ENCODE measurements around the gene PPP6R2. TPM values are rescaled to one million over a fixed set of nuclear protein-coding genes. Genes with fewer than 3 reads are reported as not detected.
A peak's percentile ranks its signal among the peaks of the same experiment; 100 is the strongest.
"Not testable (repeated sequence)": the region's sequence is repeated elsewhere in the genome, so short reads cannot be mapped to it uniquely, and the experiment has no call there.

PPP6R2 gene
- total and polyA plus RNA-seq, 7 donors: 15.0 to 64.5 (median 40.7) TPM

DNA sequence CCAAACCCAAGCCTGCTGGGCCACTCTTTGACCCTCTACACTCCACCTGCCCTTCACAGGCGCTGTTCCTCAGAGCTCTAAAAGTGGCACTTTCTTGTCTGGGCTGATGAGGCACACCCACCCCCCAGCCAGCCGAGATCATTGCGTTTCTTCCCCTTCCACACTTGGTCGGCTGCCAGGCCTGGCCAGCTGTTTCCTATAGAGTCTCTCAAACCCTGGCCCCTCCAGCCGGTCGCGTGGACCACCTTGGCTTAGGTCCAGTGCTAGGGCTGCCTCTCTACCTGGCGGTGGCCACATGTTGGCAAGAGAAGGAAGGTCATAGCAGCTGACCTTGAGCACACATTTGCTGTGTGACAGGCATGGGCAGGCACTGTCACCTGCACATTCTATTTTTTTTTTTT, 60.6 kb downstream of the PPP6R2 start:
- peak overlapping the region in 1 of 4 donors; percentile 8 for H3K27ac ChIP-seq
- peaks cover 0 to 35% (median 9%) of the 10 kb centered on the region in 4 donors for H3K36me3 ChIP-seq
- H3K27me3 ChIP-seq: no peaks in the 10 kb centered on the region
- intact Hi-C loops (cut with DNase I): no loop called here
- no peaks in the 10 kb centered on the region for H3K9me3 ChIP-seq
- TF ChIP-seq POLR2AphosphoS5 (IDR thresholded peaks at IDR 0.05): no peak
- no peak for TF ChIP-seq POLR2A (IDR thresholded peaks at IDR 0.05)
- no peak for TF ChIP-seq EP300 (IDR thresholded peaks at IDR 0.05)
- TF ChIP-seq, protein P1, sequence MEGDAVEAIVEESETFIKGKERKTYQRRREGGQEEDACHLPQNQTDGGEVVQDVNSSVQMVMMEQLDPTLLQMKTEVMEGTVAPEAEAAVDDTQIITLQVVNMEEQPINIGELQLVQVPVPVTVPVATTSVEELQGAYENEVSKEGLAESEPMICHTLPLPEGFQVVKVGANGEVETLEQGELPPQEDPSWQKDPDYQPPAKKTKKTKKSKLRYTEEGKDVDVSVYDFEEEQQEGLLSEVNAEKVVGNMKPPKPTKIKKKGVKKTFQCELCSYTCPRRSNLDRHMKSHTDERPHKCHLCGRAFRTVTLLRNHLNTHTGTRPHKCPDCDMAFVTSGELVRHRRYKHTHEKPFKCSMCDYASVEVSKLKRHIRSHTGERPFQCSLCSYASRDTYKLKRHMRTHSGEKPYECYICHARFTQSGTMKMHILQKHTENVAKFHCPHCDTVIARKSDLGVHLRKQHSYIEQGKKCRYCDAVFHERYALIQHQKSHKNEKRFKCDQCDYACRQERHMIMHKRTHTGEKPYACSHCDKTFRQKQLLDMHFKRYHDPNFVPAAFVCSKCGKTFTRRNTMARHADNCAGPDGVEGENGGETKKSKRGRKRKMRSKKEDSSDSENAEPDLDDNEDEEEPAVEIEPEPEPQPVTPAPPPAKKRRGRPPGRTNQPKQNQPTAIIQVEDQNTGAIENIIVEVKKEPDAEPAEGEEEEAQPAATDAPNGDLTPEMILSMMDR (IDR thresholded peaks at IDR 0.05): no peak
- WGBS, 2 donors: 44 to 53% methylated on average over 8 of the region's 8 CpGs
- H3K4me3 ChIP-seq: no peak overlapping the region
- peaks cover 0 to 23% (median 6%) of the 10 kb centered on the region in 4 donors for H3K4me1 ChIP-seq
- DNase-seq: peak; percentile 82

DNA sequence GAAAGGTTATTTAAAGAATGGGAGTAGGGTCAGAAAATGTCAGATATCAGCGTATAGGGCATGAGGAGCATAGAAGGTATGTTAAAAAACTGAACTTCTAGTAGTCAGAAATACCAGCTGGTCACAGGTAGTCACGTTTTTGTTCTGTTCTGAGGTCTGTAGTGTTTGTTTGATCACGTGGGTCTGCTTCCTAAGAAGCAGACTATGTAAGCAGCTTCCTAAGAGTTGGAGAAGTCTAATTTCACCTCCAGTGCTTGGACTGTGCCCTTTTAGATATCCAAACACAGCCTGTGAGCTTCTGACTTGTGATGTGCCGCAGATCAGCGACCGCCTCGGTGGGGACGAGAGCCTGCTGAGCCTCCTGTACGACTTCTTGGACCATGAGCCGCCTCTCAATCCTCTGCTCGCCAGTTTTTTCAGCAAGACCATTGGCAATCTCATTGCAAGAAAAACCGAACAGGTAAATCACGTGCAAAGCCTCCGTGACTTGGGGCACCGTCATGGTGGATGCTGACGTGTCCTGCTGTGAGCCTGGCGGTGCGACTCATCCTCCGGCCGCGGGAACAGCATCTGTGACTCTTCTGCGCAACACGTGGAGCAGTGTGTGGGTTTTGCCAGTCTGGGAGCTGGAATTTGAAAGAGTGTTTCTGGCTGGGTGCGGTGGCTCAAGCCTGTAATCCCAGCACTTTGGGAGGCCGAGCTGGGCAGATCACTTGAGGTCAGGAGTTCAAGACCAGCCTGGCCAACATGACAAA, 63.5 kb downstream of the PPP6R2 start:
- no peak for DNase-seq
- Histone ChIP-seq H3K9me3 (no peaks in the 10 kb centered on the region), H3K36me3 (peaks cover 0 to 28% (median 12%) of the 10 kb centered on the region in 4 donors), H3K4me1 (peaks cover 0 to 7% (median 0%) of the 10 kb centered on the region in 4 donors), H3K4me3 (no peak overlapping the region), H3K27me3 (no peaks in the 10 kb centered on the region), H3K27ac (no peak overlapping the region)
- intact Hi-C loops (cut with DNase I): no loop called here
- no peak for TF ChIP-seq POLR2A (IDR thresholded peaks at IDR 0.05)
- no peak for TF ChIP-seq POLR2AphosphoS5 (IDR thresholded peaks at IDR 0.05)
- no peak for TF ChIP-seq EP300 (IDR thresholded peaks at IDR 0.05)
- TF ChIP-seq, protein P1 (IDR thresholded peaks at IDR 0.05): no peak
- 96% methylated on average over 25 of the region's 25 CpGs for WGBS, 2 donors

DNA sequence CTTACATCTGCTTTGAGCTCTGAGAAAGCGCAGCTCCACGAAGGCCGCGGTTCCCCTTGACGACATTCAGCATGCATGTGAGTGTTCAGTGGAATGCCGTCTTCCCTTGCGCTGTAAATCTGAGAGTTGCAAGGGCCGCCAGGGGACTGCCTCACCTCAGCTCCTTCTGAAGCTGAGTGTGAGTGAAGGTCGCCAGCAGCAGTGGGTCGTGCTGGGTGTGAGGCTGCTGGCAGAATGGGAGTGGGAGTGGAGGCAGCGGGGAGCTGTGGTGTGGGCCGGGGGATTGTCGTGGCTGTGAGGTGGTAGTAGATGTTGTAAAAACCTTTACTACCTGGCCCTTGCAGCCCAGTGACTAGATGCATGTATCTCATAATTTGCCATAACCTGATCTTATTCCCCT, 65.2 kb downstream of the PPP6R2 start:
- TF ChIP-seq POLR2A (IDR thresholded peaks at IDR 0.05): no peak
- TF ChIP-seq, protein P1 (IDR thresholded peaks at IDR 0.05): no peak
- TF ChIP-seq POLR2AphosphoS5 (IDR thresholded peaks at IDR 0.05): no peak
- TF ChIP-seq EP300 (IDR thresholded peaks at IDR 0.05): no peak
- intact Hi-C loops (cut with DNase I): no loop called here
- Histone ChIP-seq H3K27me3 (no peaks in the 10 kb centered on the region), H3K4me3 (no peak overlapping the region), H3K9me3 (no peaks in the 10 kb centered on the region), H3K36me3 (peaks cover 0 to 28% (median 12%) of the 10 kb centered on the region in 4 donors), H3K27ac (no peak overlapping the region), H3K4me1 (peaks cover 0 to 6% (median 0%) of the 10 kb centered on the region in 4 donors)
- DNase-seq: no peak
- 91 to 96% methylated on average over 13 of the region's 13 CpGs for WGBS, 2 donors

DNA sequence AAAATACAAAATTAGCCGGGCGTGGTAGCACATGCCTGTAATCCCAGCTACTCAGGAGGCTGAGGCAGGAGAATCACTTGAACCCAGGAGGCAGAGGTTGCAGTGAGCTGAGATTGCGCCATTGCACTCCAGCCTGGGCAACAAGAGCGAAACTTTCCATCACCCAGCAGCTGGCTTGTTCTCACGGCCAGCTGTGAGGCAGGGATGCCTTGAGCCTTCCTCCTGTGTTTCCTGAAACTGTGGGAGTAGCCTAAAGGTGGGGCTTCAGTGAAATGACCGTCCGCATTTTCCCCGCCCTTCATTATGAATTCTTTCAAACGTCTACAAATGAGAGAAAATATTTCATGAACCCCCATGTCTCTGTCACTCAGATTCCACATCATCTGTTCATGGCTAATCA, 65.8 kb downstream of the PPP6R2 start:
- WGBS, 2 donors: 74 to 84% methylated on average over 9 of the region's 9 CpGs
- H3K27ac ChIP-seq; H3K4me1 ChIP-seq; H3K27me3 ChIP-seq; H3K4me3 ChIP-seq; DNase-seq; intact Hi-C loops (cut with DNase I); H3K9me3 ChIP-seq: not testable (repeated sequence)
- peaks cover 0 to 33% (median 16%) of the 10 kb centered on the region in 4 donors for H3K36me3 ChIP-seq

DNA sequence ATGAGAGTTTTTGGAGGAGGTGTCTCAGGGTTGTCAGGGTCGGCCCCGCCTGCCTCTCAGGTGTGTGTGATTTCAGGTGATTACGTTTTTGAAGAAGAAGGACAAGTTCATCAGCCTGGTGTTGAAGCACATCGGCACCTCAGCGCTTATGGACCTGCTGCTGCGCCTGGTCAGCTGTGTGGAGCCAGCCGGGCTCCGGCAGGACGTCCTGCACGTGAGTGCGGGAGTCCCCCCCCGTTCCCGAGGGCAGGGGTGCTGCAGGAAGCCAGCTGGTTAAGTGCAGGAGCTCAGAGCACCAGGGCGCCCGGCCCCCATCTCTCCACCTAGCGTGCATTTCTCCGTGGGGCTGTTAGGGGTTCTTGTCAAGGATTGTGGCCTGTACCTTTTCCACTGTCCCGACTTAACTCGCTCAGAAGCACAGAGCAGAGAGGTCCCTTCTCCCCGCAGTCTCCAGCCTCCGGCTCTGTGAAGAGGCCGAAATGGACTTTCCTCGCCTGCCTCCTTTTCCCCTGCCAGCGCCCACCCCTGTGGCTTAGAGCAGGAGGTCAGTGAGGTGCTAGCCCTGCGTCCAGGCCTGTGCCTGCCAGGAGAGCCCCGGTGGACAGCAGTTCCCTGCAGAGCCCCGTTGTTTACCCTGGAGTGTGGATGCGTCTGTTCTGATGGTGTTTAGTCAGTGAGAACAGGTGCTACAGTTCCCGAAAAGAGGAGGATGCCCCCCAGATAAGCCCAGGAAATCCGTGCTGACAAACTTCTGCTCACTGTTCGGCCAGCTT, 71.5 kb downstream of the PPP6R2 start:
- Histone ChIP-seq H3K4me1 (no peaks in the 10 kb centered on the region), H3K4me3 (no peak overlapping the region), H3K36me3 (peaks cover 33 to 63% (median 58%) of the 10 kb centered on the region in 4 donors), H3K27ac (no peak overlapping the region), H3K27me3 (no peaks in the 10 kb centered on the region), H3K9me3 (no peaks in the 10 kb centered on the region)
- DNase-seq: no peak
- TF ChIP-seq, protein P1 (IDR thresholded peaks at IDR 0.05): no peak
- TF ChIP-seq POLR2A (IDR thresholded peaks at IDR 0.05) (no peak), EP300 (IDR thresholded peaks at IDR 0.05) (no peak), POLR2AphosphoS5 (IDR thresholded peaks at IDR 0.05) (no peak)
- intact Hi-C loops (cut with DNase I): no loop called here
- 94 to 95% methylated on average over 31 of the region's 31 CpGs for WGBS, 2 donors
